Skeletal muscle tissue (tissue), 4 donors: ENCODE data around the gene RARRES2. TPM values are rescaled to one million over a fixed set of nuclear protein-coding genes. Genes with fewer than 3 reads are reported as not detected.

Experiments
- H3K27ac ChIP-seq: one replicate; pipeline ENCODE4 v1.7.0; 2013; ENCODE audit warnings: mild to moderate bottlenecking, low read depth, low read length, inconsistent platforms
- H3K27me3 ChIP-seq, 3 donors: one replicate each; pipeline ENCODE4 v1.7.0; 2013; ENCODE audit warnings: low read length in 3 of 3; ENCODE audit not compliant: control insufficient read depth in 3 of 3, insufficient read depth in 3 of 3
- H3K36me3 ChIP-seq, 3 donors: one replicate each; pipeline ENCODE4 v1.7.0; 2013; ENCODE audit warnings: low read length in 3 of 3; ENCODE audit not compliant: control insufficient read depth in 3 of 3, insufficient read depth in 3 of 3
- H3K4me1 ChIP-seq, 3 donors: one replicate each; pipeline ENCODE4 v1.7.0; 2013; ENCODE audit warnings: low read length in 3 of 3, mild to moderate bottlenecking in 3 of 3; ENCODE audit not compliant: control insufficient read depth in 3 of 3, insufficient read depth in 3 of 3
- H3K4me3 ChIP-seq, 3 donors: one replicate each; pipeline ENCODE4 v1.7.0; 2013; ENCODE audit warnings: low read length in 3 of 3
- H3K9ac ChIP-seq, 3 donors: one replicate each; pipeline ENCODE4 v1.7.0; 2013; ENCODE audit warnings: low read length in 3 of 3, mild to moderate bottlenecking in 3 of 3, moderate library complexity in 2 of 3, low read depth in 1 of 3
- H3K9me3 ChIP-seq, 3 donors: one replicate each; pipeline ENCODE4 v1.7.0; 2013; ENCODE audit warnings: low read length in 3 of 3; ENCODE audit not compliant: control insufficient read depth in 3 of 3
- total RNA-seq: library from RNA; depleted of rRNA; stranded (reverse); fragments of >200 nt; gene quantifications from one replicate; pipeline ENCODE4 v1.2.3, GENCODE V29; 2014
- donor health status: Osteomylitis.

RARRES2 gene
- total RNA-seq, 1 donor from 2014 or later, result 54.3 TPM

- Histone ChIP-seq H3K27ac (no peak overlapping the region), H3K9me3 (no peaks in the 10 kb centered on the region), H3K4me3 (no peak overlapping the region), H3K36me3 (no peaks in the 10 kb centered on the region), H3K4me1 (peaks cover 13 to 26% (median 14%) of the 10 kb centered on the region in 3 donors), H3K9ac (no peak overlapping the region), H3K27me3 (no peaks in the 10 kb centered on the region)
These were observed 15.8 kb upstream of the RARRES2 start for GRCh38 chr7:150357270-150357669.

GRCh38 chr7:150356265-150356897 lies 15.0 kb upstream of the RARRES2 start:
- Histone ChIP-seq H3K4me1 (peaks cover 5 to 18% (median 7%) of the 10 kb centered on the region in 3 donors), H3K27me3 (no peaks in the 10 kb centered on the region), H3K36me3 (no peaks in the 10 kb centered on the region), H3K4me3 (no peak overlapping the region), H3K27ac (no peak overlapping the region), H3K9ac (no peak overlapping the region), H3K9me3 (no peaks in the 10 kb centered on the region)

- H3K4me1 ChIP-seq, result peaks cover 4 to 16% (median 4%) of the 10 kb centered on the region in 3 donors
- H3K9me3 ChIP-seq, result no peaks in the 10 kb centered on the region
- H3K27ac ChIP-seq, result no peak overlapping the region
- H3K36me3 ChIP-seq, result no peaks in the 10 kb centered on the region
- H3K27me3 ChIP-seq, result no peaks in the 10 kb centered on the region
- no peak overlapping the region for H3K9ac ChIP-seq
- no peak overlapping the region for H3K4me3 ChIP-seq
These were observed 14.2 kb upstream of the RARRES2 start for GRCh38 chr7:150355666-150356059.

DNA sequence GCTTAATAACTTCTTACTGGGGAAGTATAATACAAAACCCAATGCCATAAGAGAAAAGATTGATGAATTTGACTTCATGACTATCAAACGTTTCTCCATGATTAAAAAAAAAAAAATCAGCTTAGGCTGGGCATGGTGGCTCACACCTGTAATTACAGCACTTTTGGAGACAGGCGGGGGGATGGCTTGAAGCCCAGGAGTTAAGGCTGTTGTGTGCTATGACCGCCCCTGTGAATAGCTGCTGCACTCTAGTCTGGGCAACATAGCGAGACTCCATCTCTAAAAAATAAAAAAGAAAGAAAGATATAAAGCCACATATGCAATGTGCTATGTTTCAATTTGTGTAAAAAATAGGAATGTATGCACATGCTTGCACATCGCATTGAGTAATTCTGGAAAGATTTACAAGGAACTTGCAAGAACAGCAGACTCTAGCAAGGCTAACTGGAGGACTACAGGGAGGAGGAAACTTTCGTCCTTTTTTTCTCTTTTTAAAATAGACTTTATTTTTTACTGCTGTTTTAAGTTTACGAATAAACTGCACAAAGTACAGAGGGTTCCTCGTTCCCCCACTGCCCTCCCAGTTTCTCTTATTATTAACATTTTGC lies 10.3 kb upstream of the RARRES2 start:
- no peaks in the 10 kb centered on the region for H3K36me3 ChIP-seq
- H3K9ac ChIP-seq, result no peak overlapping the region
- H3K4me1 ChIP-seq, result no peaks in the 10 kb centered on the region
- H3K27me3 ChIP-seq, result no peaks in the 10 kb centered on the region
- H3K9me3 ChIP-seq, result no peaks in the 10 kb centered on the region
- H3K4me3 ChIP-seq, result no peak overlapping the region
- no peak overlapping the region for H3K27ac ChIP-seq

DNA sequence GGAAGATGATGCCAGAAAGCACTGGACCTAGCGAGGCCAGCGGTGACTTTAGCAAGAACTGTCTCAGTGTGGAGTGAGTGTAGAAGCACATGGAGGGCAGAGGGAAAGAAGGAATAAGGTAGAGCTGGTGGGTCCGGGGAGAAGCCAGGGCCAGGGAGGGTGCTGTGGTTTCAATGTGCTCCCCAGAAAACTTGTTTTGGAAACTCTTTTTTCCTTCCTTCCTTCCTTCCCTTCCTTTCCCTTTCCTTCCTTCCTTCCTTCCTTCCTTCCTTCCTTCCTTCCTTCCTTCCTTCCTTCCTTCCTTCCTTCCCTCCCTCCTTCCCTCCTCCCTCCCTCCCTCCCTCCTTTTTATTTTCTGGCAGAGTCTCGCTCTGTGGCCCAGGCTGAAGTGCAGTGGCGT lies 5.5 kb upstream of the RARRES2 start:
- Histone ChIP-seq H3K27ac (no peak overlapping the region), H3K9me3 (peaks cover 0 to 5% (median 0%) of the 10 kb centered on the region in 3 donors), H3K36me3 (no peaks in the 10 kb centered on the region), H3K9ac (no peak overlapping the region), H3K4me1 (peaks cover 0 to 3% (median 3%) of the 10 kb centered on the region in 3 donors), H3K4me3 (no peak overlapping the region), H3K27me3 (peaks cover 3 to 25% (median 14%) of the 10 kb centered on the region in 3 donors)

DNA sequence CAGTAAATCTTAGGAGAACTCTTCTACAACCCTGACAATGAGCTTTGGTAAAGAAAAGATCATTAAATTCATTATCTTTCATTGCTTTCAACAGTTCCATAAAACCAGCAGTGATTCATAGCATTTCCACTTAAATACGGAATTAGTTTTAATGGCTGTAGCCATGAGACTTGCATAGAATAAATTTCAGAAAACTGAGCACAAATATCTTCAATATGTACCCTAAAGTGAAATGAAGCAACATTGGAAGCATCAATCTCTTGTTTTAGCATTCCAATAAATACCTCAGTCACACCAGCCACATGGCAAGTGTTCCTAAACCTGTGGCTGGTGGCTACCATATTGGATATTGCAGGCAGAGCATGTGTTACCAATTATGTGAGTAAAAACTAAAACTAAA lies 3.6 kb upstream of the RARRES2 start:
- Histone ChIP-seq H3K36me3 (no peaks in the 10 kb centered on the region), H3K4me3 (no peak overlapping the region), H3K27ac (no peak overlapping the region), H3K4me1 (peaks cover 4 to 9% (median 8%) of the 10 kb centered on the region in 3 donors), H3K9me3 (peaks cover 0 to 5% (median 0%) of the 10 kb centered on the region in 3 donors), H3K27me3 (peaks cover 18 to 39% (median 28%) of the 10 kb centered on the region in 3 donors), H3K9ac (no peak overlapping the region)

- H3K27ac ChIP-seq, result no peak overlapping the region
- H3K9me3 ChIP-seq, result peaks cover 0 to 5% (median 0%) of the 10 kb centered on the region in 3 donors
- no peak overlapping the region for H3K4me3 ChIP-seq
- H3K9ac ChIP-seq, result no peak overlapping the region
- H3K4me1 ChIP-seq, result peaks cover 11 to 15% (median 13%) of the 10 kb centered on the region in 3 donors
- no peaks in the 10 kb centered on the region for H3K36me3 ChIP-seq
- peaks cover 24 to 45% (median 35%) of the 10 kb centered on the region in 3 donors for H3K27me3 ChIP-seq
These were observed 2.9 kb upstream of the RARRES2 start for GRCh38 chr7:150344299-150344698.

DNA sequence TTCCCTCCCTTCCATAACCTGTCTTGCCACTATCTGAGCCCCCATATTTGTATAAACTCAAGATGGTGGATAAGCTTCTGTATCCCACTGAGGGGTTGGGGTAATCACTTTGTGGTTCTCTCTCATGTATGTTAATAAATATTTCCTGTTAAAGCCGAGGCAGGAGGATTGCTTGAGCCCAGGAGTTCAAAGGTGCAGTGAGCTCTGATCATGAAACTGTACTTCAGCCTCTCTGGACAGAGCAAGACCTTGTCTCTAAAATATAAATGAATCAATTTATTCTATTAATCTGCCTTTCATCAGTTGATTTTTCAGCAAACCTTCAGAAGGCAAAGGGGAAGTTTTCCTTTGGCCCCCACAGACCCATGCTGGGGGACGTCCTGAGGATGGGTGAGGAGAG lies 1.8 kb upstream of the RARRES2 start:
- no peaks in the 10 kb centered on the region for H3K36me3 ChIP-seq
- H3K27me3 ChIP-seq, result peaks cover 28 to 49% (median 46%) of the 10 kb centered on the region in 3 donors
- H3K9ac ChIP-seq, result no peak overlapping the region
- no peak overlapping the region for H3K4me3 ChIP-seq
- H3K9me3 ChIP-seq, result peaks cover 0 to 5% (median 0%) of the 10 kb centered on the region in 3 donors
- peaks cover 11 to 15% (median 13%) of the 10 kb centered on the region in 3 donors for H3K4me1 ChIP-seq
- no peak overlapping the region for H3K27ac ChIP-seq

DNA sequence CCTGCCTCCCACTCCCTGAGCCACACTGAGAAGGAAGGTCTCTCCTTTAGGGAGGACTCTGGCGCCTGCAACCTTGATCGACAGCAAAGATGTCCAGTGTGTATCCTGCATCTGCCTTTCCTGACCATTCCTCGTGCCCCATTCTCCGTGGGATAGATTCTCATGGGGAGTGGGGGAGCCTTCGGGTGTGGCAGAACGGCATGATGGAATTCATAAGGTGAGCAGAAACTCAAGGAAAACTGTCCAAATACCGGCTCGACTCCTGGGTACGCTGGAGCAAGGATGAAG lies 636 bp upstream of the RARRES2 start:
- H3K4me1 ChIP-seq, result peaks cover 11 to 15% (median 13%) of the 10 kb centered on the region in 3 donors
- H3K36me3 ChIP-seq, result no peaks in the 10 kb centered on the region
- H3K27ac ChIP-seq, result no peak overlapping the region
- peaks cover 28 to 49% (median 47%) of the 10 kb centered on the region in 3 donors for H3K27me3 ChIP-seq
- peak overlapping the region in 1 of 3 donors; percentile 29 for H3K4me3 ChIP-seq
- H3K9ac ChIP-seq, result peak overlapping the region in 1 of 3 donors; percentile 66
- H3K9me3 ChIP-seq, result peaks cover 0 to 5% (median 0%) of the 10 kb centered on the region in 3 donors

DNA sequence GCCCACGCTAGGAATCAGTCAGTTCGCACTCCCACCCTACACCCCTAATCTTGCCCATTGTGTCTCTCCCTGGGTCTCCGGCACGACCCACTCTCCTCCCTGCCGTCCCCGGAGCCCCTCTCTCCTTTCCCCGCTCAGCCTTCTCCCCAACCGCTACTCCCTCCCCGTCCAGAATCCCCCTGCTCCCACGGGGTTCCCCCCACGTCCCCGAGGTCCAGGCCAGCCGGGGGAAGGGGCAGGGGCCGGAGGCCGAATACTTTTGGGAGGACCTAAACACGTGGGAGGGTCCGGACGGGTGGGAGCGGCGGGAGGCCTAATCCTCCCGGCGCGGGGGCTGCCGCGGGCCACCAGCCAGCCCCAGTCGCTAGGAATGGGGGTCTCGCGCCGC lies 560 bp downstream of the RARRES2 start:
- Histone ChIP-seq H3K4me1 (peaks cover 13 to 15% (median 13%) of the 10 kb centered on the region in 3 donors), H3K4me3 (peak overlapping the region; percentile 56 to 67 (median 56)), H3K36me3 (no peaks in the 10 kb centered on the region), H3K9me3 (peaks cover 0 to 5% (median 0%) of the 10 kb centered on the region in 3 donors), H3K27me3 (peaks cover 28 to 47% (median 46%) of the 10 kb centered on the region in 3 donors), H3K9ac (peak overlapping the region in 2 of 3 donors; percentile 57 to 67), H3K27ac (peak overlapping the region; percentile 36)
